K562 (cell line): ENCODE results near the gene FLAD1.

Experiments used
- MTA1 ChIP-seq: fragments of 450-650 bp; IDR thresholded peaks from 2 replicates; pipeline ENCODE4 v1.6.1; 2017; ENCODE audit warnings: borderline replicate concordance
- NFIC ChIP-seq: fragments of 450-650 bp; IDR thresholded peaks from 2 replicates; pipeline ENCODE4 v1.6.1; 2017; ENCODE audit warnings: mild to moderate bottlenecking, inconsistent platforms
- RCOR1 ChIP-seq, 2 experiments: IDR thresholded peaks; 2 replicates each; pipeline ENCODE4 v1.6.1; 2012; ENCODE audit warnings: low read depth in 2 of 2, low read length in 2 of 2, borderline replicate concordance in 1 of 2, improper control_type of control experiment in 1 of 2
- RFX5 ChIP-seq: IDR thresholded peaks from 2 replicates; pipeline ENCODE4 v1.6.1; 2011; ENCODE audit warnings: low read depth, mild to moderate bottlenecking, improper control_type of control experiment, low read length
- TRIM24 ChIP-seq, 2 experiments: fragments of 450-650 bp; IDR thresholded peaks; 2 replicates each; pipeline ENCODE4 v1.6.1; 2016
- TF ChIP-seq, protein P1 (sequence below), 2 experiments: fragments of 450-650 bp in 1 of 2; sonication (generic) in 1 of 2; formaldehyde crosslinking in 1 of 2; IDR thresholded peaks in 1 of 2; conservative IDR thresholded peaks in 1 of 2; 2 replicates each; pipeline versions ENCODE4 v1.6.1 to v1.8.1; 2016 to 2023; ENCODE audit warnings: mild to moderate bottlenecking in 2 of 2, moderate library complexity in 2 of 2, inconsistent platforms in 1 of 2, missing genetic modification reagents in 1 of 2
- TF ChIP-seq, protein P2 (sequence below): fragments of 450-650 bp; formaldehyde crosslinking; IDR thresholded peaks from 2 replicates; pipeline ENCODE4 v1.4.0; 2022; ENCODE audit warnings: missing genetic modification characterization

DNA sequence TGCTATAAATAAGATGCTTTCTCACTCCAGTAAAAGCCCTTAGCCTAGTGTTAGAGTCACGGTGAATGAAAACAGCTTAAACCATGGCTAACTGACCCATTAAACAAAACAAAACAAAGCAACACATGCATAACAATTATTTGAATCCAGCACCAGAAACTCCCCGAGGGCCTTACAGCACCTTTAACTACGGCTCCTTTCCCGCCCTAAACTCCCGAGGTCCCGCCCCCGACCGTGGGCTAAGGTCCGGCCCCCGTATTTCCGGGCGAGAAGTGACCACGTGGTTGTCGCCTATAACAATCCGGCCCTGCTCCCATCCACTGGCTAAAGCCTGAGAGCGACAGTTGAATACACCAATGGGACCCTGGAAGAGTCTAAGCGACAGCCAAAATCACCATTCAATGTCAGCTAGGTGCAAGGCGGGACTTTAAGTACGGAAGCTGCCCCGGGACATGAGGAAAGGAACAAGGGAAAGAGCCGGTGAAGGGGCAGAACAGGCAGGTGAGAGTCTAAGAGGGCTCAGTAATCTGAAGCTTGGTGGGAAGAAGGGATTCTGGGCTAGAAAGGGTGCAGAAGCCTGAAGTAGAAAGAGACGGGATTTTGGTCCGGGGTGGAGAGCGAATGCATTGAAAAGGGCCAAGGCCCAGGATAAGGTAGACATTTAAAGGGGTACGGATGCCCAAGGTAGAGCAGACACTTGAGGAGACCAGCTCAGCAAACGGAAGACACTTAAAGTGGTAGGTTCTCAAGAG lies at the start of gene FLAD1:
- TF ChIP-seq, protein P1, sequence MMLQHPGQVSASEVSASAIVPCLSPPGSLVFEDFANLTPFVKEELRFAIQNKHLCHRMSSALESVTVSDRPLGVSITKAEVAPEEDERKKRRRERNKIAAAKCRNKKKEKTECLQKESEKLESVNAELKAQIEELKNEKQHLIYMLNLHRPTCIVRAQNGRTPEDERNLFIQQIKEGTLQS (IDR thresholded peaks at IDR 0.05), result no peak; the same call in 1 of the 2 replicates
- TF ChIP-seq, protein P1 (CRISPR knock-in tag; conservative IDR thresholded peaks at IDR 0.05), result no peak
- TF ChIP-seq NFIC (no peak), TRIM24 (IDR thresholded peaks at IDR 0.05) (peak in 1 of 2 experiments; percentile 7; a peak in 1 of 4 replicates), RCOR1 (IDR thresholded peaks at IDR 0.05; ENCODE audit: borderline replicate concordance in 1 of 2, low read depth in 2 of 2, low read length in 2 of 2) (peak in 1 of 2 experiments; percentile 73; a peak in 1 of 4 replicates), MTA1 (peak; percentile 30; the same call in 1 of the 2 replicates), RFX5 (no peak)
- TF ChIP-seq, protein P2, sequence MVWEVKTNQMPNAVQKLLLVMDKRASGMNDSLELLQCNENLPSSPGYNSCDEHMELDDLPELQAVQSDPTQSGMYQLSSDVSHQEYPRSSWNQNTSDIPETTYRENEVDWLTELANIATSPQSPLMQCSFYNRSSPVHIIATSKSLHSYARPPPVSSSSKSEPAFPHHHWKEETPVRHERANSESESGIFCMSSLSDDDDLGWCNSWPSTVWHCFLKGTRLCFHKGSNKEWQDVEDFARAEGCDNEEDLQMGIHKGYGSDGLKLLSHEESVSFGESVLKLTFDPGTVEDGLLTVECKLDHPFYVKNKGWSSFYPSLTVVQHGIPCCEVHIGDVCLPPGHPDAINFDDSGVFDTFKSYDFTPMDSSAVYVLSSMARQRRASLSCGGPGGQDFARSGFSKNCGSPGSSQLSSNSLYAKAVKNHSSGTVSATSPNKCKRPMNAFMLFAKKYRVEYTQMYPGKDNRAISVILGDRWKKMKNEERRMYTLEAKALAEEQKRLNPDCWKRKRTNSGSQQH (CRISPR knock-in tag), result peak; percentile 90
